ENCODE results near the gene NPAS1.

DNA sequence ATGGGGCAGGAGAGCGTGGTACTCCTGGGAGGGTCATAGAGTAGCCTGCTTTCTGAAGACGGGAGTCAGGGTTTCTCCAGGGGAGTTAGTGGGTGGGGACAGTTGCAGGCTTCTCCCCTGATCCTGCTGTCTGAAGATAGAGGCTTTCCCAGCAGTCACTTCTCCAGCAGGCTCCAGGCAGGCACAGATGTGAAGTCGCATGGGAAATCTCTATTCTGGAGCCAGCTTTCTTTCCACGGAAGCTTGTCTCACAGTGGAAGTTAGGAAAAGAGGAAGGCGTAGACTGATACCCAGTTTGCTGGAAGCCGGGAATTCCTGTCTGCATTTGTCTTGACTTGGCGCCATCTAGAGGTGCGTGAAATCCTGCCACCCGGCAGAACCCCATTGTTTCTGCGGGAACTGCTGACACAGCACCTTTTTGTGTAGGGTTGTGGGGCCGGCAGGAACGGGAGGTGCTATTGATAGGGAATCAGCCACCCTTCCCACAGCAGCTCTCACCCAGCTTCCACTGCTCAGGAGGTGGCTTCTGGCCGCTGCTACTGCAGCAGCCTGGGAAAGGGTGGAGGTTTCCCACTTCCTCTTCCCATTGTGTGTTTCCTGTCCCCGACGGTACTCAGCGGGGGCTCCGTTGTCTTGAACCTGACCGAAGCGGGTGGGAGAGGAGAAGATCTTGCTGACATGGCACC, 28.5 kb upstream of the NPAS1 start:
- TF ChIP-seq CTCF (IDR thresholded peaks at IDR 0.05; ENCODE audit: poor library complexity) = peak; percentile 95
- no peak for TF ChIP-seq EZH2 (IDR thresholded peaks at IDR 0.05; ENCODE audit: borderline replicate concordance)
- no peak for TF ChIP-seq EZH2phosphoT487 (IDR thresholded peaks at IDR 0.05; ENCODE audit: low read depth, severe bottlenecking, unreplicated experiment)
